ENCODE results near the gene PRKCB. TPM values are rescaled to one million over a fixed set of nuclear protein-coding genes. Genes with fewer than 3 reads are reported as not detected.
A peak's percentile ranks its signal among the peaks of the same experiment; 100 is the strongest.

Gene PRKCB
- polyA plus RNA-seq, 3 donors, result 57.4 to 87.4 (median 75.5) TPM

DNA sequence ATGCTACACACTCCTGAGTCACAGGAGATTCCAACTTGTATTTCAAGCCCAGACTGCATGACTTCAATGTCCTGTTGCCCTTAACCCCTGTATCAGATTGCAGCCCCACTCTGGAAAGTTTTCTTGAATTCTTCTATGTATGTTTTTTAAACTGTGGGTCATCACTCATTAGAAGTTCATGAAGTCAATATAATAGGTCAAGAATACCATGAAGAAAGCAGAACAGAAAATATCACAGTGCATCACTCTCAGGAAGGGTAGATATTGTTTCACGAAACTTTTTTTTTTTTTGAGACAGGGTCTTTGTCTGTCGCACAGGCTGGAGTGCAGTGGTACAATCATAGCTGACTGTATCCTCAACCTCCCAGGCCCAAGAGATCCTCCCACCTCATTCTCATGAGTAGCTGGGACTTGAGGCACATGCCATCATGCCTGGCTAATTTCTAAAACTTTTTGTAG, 20.5 kb downstream of the PRKCB start:
- intact Hi-C loops (cut with micrococcal nuclease), result loop anchor here in 1 of 2 donors (5.0 to 10.0 kb wide), 2 partner anchors 51 to 96 kb away; no protein-coding TSS in a partner anchor
- no peaks in the 10 kb centered on the region for H3K36me3 ChIP-seq (replicated peaks in 1 of 2; ENCODE audit: control insufficient read depth in 1 of 2, insufficient read depth in 2 of 2, low read length in 2 of 2)
- H3K9me3 ChIP-seq (replicated peaks in 1 of 2; ENCODE audit: control insufficient read depth in 1 of 2, insufficient read depth in 1 of 2, low read length in 2 of 2), result peaks cover 0 to 5% of the 10 kb centered on the region in 2 donors
- Mint-ChIP-seq H3K9me3 (peaks cover 0 to 28% (median 3%) of the 10 kb centered on the region in 7 donors), H3K27ac (peak overlapping the region; percentile 50 to 98 (median 95)), H3K27me3 (ENCODE audit: low read depth in 3 of 3) (no peaks in the 10 kb centered on the region), H3K36me3 (peaks cover 7 to 13% of the 10 kb centered on the region in 2 donors), H3K4me3 (no peak overlapping the region), H3K4me1 (peaks cover 99% of the 10 kb centered on the region)
- H3K27ac ChIP-seq (ENCODE audit: low read depth in 1 of 2, low read length in 2 of 2), result peak overlapping the region; percentile 34 to 87
- H4K20me1 ChIP-seq (ENCODE audit: insufficient read depth, low read length), result peaks cover 74% of the 10 kb centered on the region
- H3K4me1 ChIP-seq (ENCODE audit: control insufficient read depth in 1 of 2, insufficient read depth in 2 of 2, low read length in 2 of 2), result peaks cover 96 to 98% of the 10 kb centered on the region in 2 donors
- no peak overlapping the region for H3K9ac ChIP-seq (ENCODE audit: insufficient read depth, low read length, poor library complexity, severe bottlenecking)
- TF ChIP-seq, protein P1, sequence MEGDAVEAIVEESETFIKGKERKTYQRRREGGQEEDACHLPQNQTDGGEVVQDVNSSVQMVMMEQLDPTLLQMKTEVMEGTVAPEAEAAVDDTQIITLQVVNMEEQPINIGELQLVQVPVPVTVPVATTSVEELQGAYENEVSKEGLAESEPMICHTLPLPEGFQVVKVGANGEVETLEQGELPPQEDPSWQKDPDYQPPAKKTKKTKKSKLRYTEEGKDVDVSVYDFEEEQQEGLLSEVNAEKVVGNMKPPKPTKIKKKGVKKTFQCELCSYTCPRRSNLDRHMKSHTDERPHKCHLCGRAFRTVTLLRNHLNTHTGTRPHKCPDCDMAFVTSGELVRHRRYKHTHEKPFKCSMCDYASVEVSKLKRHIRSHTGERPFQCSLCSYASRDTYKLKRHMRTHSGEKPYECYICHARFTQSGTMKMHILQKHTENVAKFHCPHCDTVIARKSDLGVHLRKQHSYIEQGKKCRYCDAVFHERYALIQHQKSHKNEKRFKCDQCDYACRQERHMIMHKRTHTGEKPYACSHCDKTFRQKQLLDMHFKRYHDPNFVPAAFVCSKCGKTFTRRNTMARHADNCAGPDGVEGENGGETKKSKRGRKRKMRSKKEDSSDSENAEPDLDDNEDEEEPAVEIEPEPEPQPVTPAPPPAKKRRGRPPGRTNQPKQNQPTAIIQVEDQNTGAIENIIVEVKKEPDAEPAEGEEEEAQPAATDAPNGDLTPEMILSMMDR (IDR thresholded peaks at IDR 0.05), result no peak
- peaks cover 100% of the 10 kb centered on the region for H3K79me2 ChIP-seq (ENCODE audit: insufficient read depth, low read length)
- no peaks in the 10 kb centered on the region for H3K27me3 ChIP-seq (ENCODE audit: control insufficient read depth in 2 of 2, insufficient read depth in 2 of 2, low read length in 2 of 2)
- WGBS (ENCODE audit: insufficient coverage), result 40% methylated on average over 1 of the region's 2 CpGs
- H2AFZ ChIP-seq (ENCODE audit: insufficient read depth, low read depth, low read length, poor library complexity, severe bottlenecking), result no peak overlapping the region
- H3K4me2 ChIP-seq (replicated peaks; ENCODE audit: extremely low read depth, low read length, poor library complexity, severe bottlenecking), result no peak overlapping the region
- peak in 1 of 3 donors; percentile 89 for DNase-seq
- H3K4me3 ChIP-seq (replicated peaks in 1 of 3; ENCODE audit: low read depth in 2 of 3, low read length in 3 of 3), result peak overlapping the region in 1 of 3 experiments; percentile 7

DNA sequence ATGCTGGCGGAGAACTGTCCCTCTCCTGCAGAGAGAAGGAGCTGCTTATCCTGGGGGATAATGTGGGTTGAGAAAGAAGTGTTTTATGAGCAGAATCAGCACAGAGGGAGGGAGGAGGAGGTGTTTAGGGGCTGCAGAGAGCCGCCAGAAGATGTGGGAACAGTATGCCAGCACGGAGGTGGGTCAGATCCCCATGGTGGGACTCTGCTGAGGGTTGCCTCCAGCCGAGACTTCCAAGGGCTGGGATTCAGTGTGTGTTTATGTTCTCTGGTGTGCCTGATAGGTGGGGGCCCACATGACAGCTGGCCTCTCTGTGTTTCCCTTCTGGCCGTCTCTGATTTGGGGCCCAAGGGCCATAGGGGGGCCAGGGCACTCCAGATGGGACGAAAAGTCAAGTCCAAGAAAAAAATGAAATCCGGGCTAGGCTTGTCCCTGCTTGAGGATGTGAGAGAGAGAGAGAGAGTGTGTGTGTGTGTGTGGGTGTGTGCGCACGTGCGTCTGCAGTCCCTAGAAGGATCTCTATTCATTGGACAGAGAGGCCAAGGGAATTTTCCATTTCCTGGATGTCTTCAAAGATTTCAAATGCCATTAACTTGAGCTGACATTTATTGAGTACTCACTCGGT, 21.6 kb downstream of the PRKCB start:
- peak overlapping the region in 1 of 3 experiments; percentile 53 for H3K4me3 ChIP-seq (replicated peaks in 1 of 3; ENCODE audit: low read depth in 2 of 3, low read length in 3 of 3)
- TF ChIP-seq, protein P1 (IDR thresholded peaks at IDR 0.05), result no peak
- H3K4me3 Mint-ChIP-seq, result peak overlapping the region in 1 of 2 donors; percentile 48
- H4K20me1 ChIP-seq (ENCODE audit: insufficient read depth, low read length), result peaks cover 84% of the 10 kb centered on the region
- peaks cover 0 to 20% (median 3%) of the 10 kb centered on the region in 7 donors for H3K9me3 Mint-ChIP-seq
- peaks cover 0 to 5% of the 10 kb centered on the region in 2 donors for H3K9me3 ChIP-seq (replicated peaks in 1 of 2; ENCODE audit: control insufficient read depth in 1 of 2, insufficient read depth in 1 of 2, low read length in 2 of 2)
- peaks cover 100% of the 10 kb centered on the region for H3K79me2 ChIP-seq (ENCODE audit: insufficient read depth, low read length)
- intact Hi-C loops (cut with micrococcal nuclease), result loop anchor here in 1 of 2 donors (5.0 to 10.0 kb wide), 2 partner anchors 53 to 95 kb away; no protein-coding TSS in a partner anchor
- WGBS (ENCODE audit: insufficient coverage), result 39% methylated on average over 10 of the region's 11 CpGs
- H3K27ac ChIP-seq (ENCODE audit: low read depth in 1 of 2, low read length in 2 of 2), result peak overlapping the region; percentile 85 to 87
- H3K27me3 ChIP-seq (ENCODE audit: control insufficient read depth in 2 of 2, insufficient read depth in 2 of 2, low read length in 2 of 2), result no peaks in the 10 kb centered on the region
- peaks cover 100% of the 10 kb centered on the region in 2 donors for H3K4me1 ChIP-seq (ENCODE audit: control insufficient read depth in 1 of 2, insufficient read depth in 2 of 2, low read length in 2 of 2)
- peaks cover 100% of the 10 kb centered on the region for H3K4me1 Mint-ChIP-seq
- DNase-seq, result peak in 1 of 3 donors; percentile 63
- no peaks in the 10 kb centered on the region for H3K27me3 Mint-ChIP-seq (ENCODE audit: low read depth in 3 of 3)
- H3K4me2 ChIP-seq (replicated peaks; ENCODE audit: extremely low read depth, low read length, poor library complexity, severe bottlenecking), result peak overlapping the region; percentile 67
- peaks cover 10 to 11% of the 10 kb centered on the region in 2 donors for H3K36me3 Mint-ChIP-seq
- no peak overlapping the region for H3K9ac ChIP-seq (ENCODE audit: insufficient read depth, low read length, poor library complexity, severe bottlenecking)
- H2AFZ ChIP-seq (ENCODE audit: insufficient read depth, low read depth, low read length, poor library complexity, severe bottlenecking), result no peak overlapping the region
- H3K27ac Mint-ChIP-seq, result peak overlapping the region; percentile 93 to 98 (median 95)
- H3K36me3 ChIP-seq (replicated peaks in 1 of 2; ENCODE audit: control insufficient read depth in 1 of 2, insufficient read depth in 2 of 2, low read length in 2 of 2), result no peaks in the 10 kb centered on the region

Measured in CD14-positive monocyte (primary cell).